ENCODE data around the gene CDHR3. TPM values are rescaled to one million over a fixed set of nuclear protein-coding genes. Genes with fewer than 3 reads are reported as not detected.

Gene CDHR3
- total RNA-seq, 1 experiment from 2014 or later: 4.0 TPM

- CTCF ChIA-PET: no interaction called here
- intact Hi-C loops (cut with micrococcal nuclease; ENCODE audit: unreplicated experiment): no loop called here
- Mint-ChIP-seq H3K36me3 (ENCODE audit: insufficient read depth, unreplicated experiment) (no peaks in the 10 kb centered on the region), H3K27ac (ENCODE audit: unreplicated experiment) (no peak overlapping the region), H3K27me3 (ENCODE audit: unreplicated experiment) (peaks cover 51% of the 10 kb centered on the region), H3K4me3 (ENCODE audit: low read depth, unreplicated experiment) (no peak overlapping the region), H3K4me1 (ENCODE audit: low read depth, unreplicated experiment) (no peaks in the 10 kb centered on the region), H3K9me3 (ENCODE audit: low read depth, unreplicated experiment) (no peaks in the 10 kb centered on the region)
- TF ChIP-seq CTCF (IDR thresholded peaks at IDR 0.05; ENCODE audit: unreplicated experiment): no peak
- DNase-seq: no peak
- no TSS peak for BruUV-seq (replicated peaks)
These were observed 49.9 kb downstream of the CDHR3 start for GRCh38 chr7:106012935-106013439.

GRCh38 chr7:106015381-106016218 is 52.5 kb downstream of the CDHR3 start:
- no peak for DNase-seq
- Mint-ChIP-seq H3K36me3 (ENCODE audit: insufficient read depth, unreplicated experiment) (no peaks in the 10 kb centered on the region), H3K27me3 (ENCODE audit: unreplicated experiment) (peaks cover 44% of the 10 kb centered on the region), H3K27ac (ENCODE audit: unreplicated experiment) (no peak overlapping the region), H3K9me3 (ENCODE audit: low read depth, unreplicated experiment) (no peaks in the 10 kb centered on the region), H3K4me1 (ENCODE audit: low read depth, unreplicated experiment) (no peaks in the 10 kb centered on the region), H3K4me3 (ENCODE audit: low read depth, unreplicated experiment) (no peak overlapping the region)
- no peak for TF ChIP-seq CTCF (IDR thresholded peaks at IDR 0.05; ENCODE audit: unreplicated experiment)
- no TSS peak for BruUV-seq (replicated peaks)
- intact Hi-C loops (cut with micrococcal nuclease; ENCODE audit: unreplicated experiment): no loop called here
- CTCF ChIA-PET: interaction anchor here (0.6 kb wide), 1 partner anchor 361 kb away, joined by 3 read pairs; no protein-coding TSS in a partner anchor

- H3K4me3 Mint-ChIP-seq (ENCODE audit: low read depth, unreplicated experiment): no peak overlapping the region
- DNase-seq: no peak
- H3K27ac Mint-ChIP-seq (ENCODE audit: unreplicated experiment): no peak overlapping the region
- TF ChIP-seq CTCF (IDR thresholded peaks at IDR 0.05; ENCODE audit: unreplicated experiment): no peak
- H3K4me1 Mint-ChIP-seq (ENCODE audit: low read depth, unreplicated experiment): no peaks in the 10 kb centered on the region
- CTCF ChIA-PET: no interaction called here
- BruUV-seq (replicated peaks): no TSS peak
- no peaks in the 10 kb centered on the region for H3K36me3 Mint-ChIP-seq (ENCODE audit: insufficient read depth, unreplicated experiment)
- intact Hi-C loops (cut with micrococcal nuclease; ENCODE audit: unreplicated experiment): no loop called here
- no peaks in the 10 kb centered on the region for H3K9me3 Mint-ChIP-seq (ENCODE audit: low read depth, unreplicated experiment)
- peaks cover 37% of the 10 kb centered on the region for H3K27me3 Mint-ChIP-seq (ENCODE audit: unreplicated experiment)
These were observed 53.3 kb downstream of the CDHR3 start for GRCh38 chr7:106016331-106016730.

- no TSS peak for BruUV-seq (replicated peaks)
- Mint-ChIP-seq H3K36me3 (ENCODE audit: insufficient read depth, unreplicated experiment) (no peaks in the 10 kb centered on the region), H3K4me1 (ENCODE audit: low read depth, unreplicated experiment) (no peaks in the 10 kb centered on the region), H3K27me3 (ENCODE audit: unreplicated experiment) (peaks cover 36% of the 10 kb centered on the region), H3K4me3 (ENCODE audit: low read depth, unreplicated experiment) (no peak overlapping the region), H3K9me3 (ENCODE audit: low read depth, unreplicated experiment) (no peaks in the 10 kb centered on the region), H3K27ac (ENCODE audit: unreplicated experiment) (no peak overlapping the region)
- intact Hi-C loops (cut with micrococcal nuclease; ENCODE audit: unreplicated experiment): no loop called here
- CTCF ChIA-PET: no interaction called here
- TF ChIP-seq CTCF (IDR thresholded peaks at IDR 0.05; ENCODE audit: unreplicated experiment): no peak
- no peak for DNase-seq
These were observed 54.6 kb downstream of the CDHR3 start for GRCh38 chr7:106017657-106018056.
